Liver (tissue), 9 donors: Measurements from ENCODE around the gene TRIM22. TPM values are rescaled to one million over a fixed set of nuclear protein-coding genes. Genes with fewer than 3 reads are reported as not detected.
"Not testable (repeated sequence)": the region's sequence is repeated elsewhere in the genome, so short reads cannot be mapped to it uniquely, and the experiment has no call there.

Source experiments
- DNase-seq: peaks from one replicate; pipeline ENCODE4 v3.0.0-alpha.2; 2017; ENCODE audit warnings: low spot score
- H3K27ac ChIP-seq, 2 donors: one replicate each; pipeline ENCODE4 v1.7.0; 2013; ENCODE audit warnings: inconsistent platforms in 2 of 2, low read length in 2 of 2, control low read depth in 1 of 2, low read depth in 1 of 2, mild to moderate bottlenecking in 1 of 2
- H3K27me3 ChIP-seq, 4 donors: one replicate each; pipeline versions ENCODE4 v1.6.1 to v1.7.0; 2013; ENCODE audit warnings: low read length in 3 of 4, inconsistent platforms in 1 of 4, mild to moderate bottlenecking in 1 of 4, moderate library complexity in 1 of 4; ENCODE audit not compliant: control insufficient read depth in 4 of 4, insufficient read depth in 4 of 4
- H3K36me3 ChIP-seq, 4 donors: one replicate each; pipeline versions ENCODE4 v1.6.1 to v1.7.0; 2013; ENCODE audit warnings: low read length in 3 of 4, mild to moderate bottlenecking in 3 of 4, low read depth in 1 of 4, moderate library complexity in 1 of 4; ENCODE audit not compliant: control insufficient read depth in 4 of 4, insufficient read depth in 3 of 4
- H3K4me1 ChIP-seq, 4 donors: one replicate each; pipeline versions ENCODE4 v1.6.1 to v1.7.0; 2013; ENCODE audit warnings: low read length in 3 of 4, mild to moderate bottlenecking in 3 of 4, moderate library complexity in 1 of 4; ENCODE audit not compliant: control insufficient read depth in 4 of 4, insufficient read depth in 4 of 4
- H3K4me3 ChIP-seq, 3 donors: one replicate each; pipeline versions ENCODE4 v1.6.1 to v1.7.0; 2013; ENCODE audit warnings: low read length in 3 of 3, control low read depth in 1 of 3, low read depth in 1 of 3, mild to moderate bottlenecking in 1 of 3
- H3K9ac ChIP-seq, 2 donors: one replicate each; pipeline ENCODE4 v1.7.0; 2013; ENCODE audit warnings: low read length in 2 of 2, mild to moderate bottlenecking in 2 of 2, moderate library complexity in 2 of 2, control low read depth in 1 of 2, low read depth in 1 of 2
- H3K9me3 ChIP-seq, 4 donors: one replicate each; pipeline versions ENCODE4 v1.6.1 to v1.7.0; 2013; ENCODE audit warnings: low read length in 3 of 4; ENCODE audit not compliant: control insufficient read depth in 4 of 4
- EGR1 ChIP-seq, 2 donors: IDR thresholded peaks; 2 replicates each; pipeline ENCODE4 v1.6.1; 2016 to 2018; ENCODE audit warnings: antibody characterized with exemption in 2 of 2, low read depth in 2 of 2
- FOXA1 ChIP-seq: IDR thresholded peaks from 2 replicates; pipeline ENCODE4 v1.6.1; 2016; ENCODE audit warnings: antibody characterized with exemption
- FOXA2 ChIP-seq: IDR thresholded peaks from 2 replicates; pipeline ENCODE4 v1.6.1; 2016; ENCODE audit warnings: antibody characterized with exemption
- GABPA ChIP-seq, 2 donors: IDR thresholded peaks in 1 of 2; conservative IDR thresholded peaks in 1 of 2; 2 replicates each; pipeline ENCODE4 v1.6.1; 2016; ENCODE audit warnings: antibody characterized with exemption in 2 of 2, mild to moderate bottlenecking in 1 of 2, moderate library complexity in 1 of 2
- HNF4A ChIP-seq, 2 donors: conservative IDR thresholded peaks; 2 replicates each; pipeline ENCODE4 v1.6.1; 2016; ENCODE audit warnings: antibody characterized with exemption in 2 of 2, mild to moderate bottlenecking in 2 of 2
- HNF4G ChIP-seq: IDR thresholded peaks from 2 replicates; pipeline ENCODE4 v1.6.1; 2016; ENCODE audit warnings: antibody characterized with exemption
- JUND ChIP-seq, 2 donors: IDR thresholded peaks; 2 replicates each; pipeline ENCODE4 v1.6.1; 2016; ENCODE audit warnings: antibody characterized with exemption in 2 of 2
- NR2F2 ChIP-seq: IDR thresholded peaks from 2 replicates; pipeline ENCODE4 v1.6.1; 2016; ENCODE audit warnings: antibody characterized with exemption
- RAD21 ChIP-seq, 2 donors: IDR thresholded peaks; 2 replicates each; pipeline ENCODE4 v1.6.1; 2016; ENCODE audit warnings: antibody characterized with exemption in 2 of 2, mild to moderate bottlenecking in 2 of 2
- RXRA ChIP-seq, 2 donors: IDR thresholded peaks; 2 replicates each; pipeline ENCODE4 v1.6.1; 2017 to 2018; ENCODE audit warnings: antibody characterized with exemption in 2 of 2, mild to moderate bottlenecking in 1 of 2
- SP1 ChIP-seq: IDR thresholded peaks from 2 replicates; pipeline ENCODE4 v1.6.1; 2018; ENCODE audit warnings: antibody characterized with exemption, mild to moderate bottlenecking
- TAF1 ChIP-seq: conservative IDR thresholded peaks from 2 replicates; pipeline ENCODE4 v1.6.1; 2016; ENCODE audit warnings: antibody characterized with exemption, mild to moderate bottlenecking
- YY1 ChIP-seq: IDR thresholded peaks from 2 replicates; pipeline ENCODE4 v1.6.1; 2016; ENCODE audit warnings: antibody characterized with exemption, mild to moderate bottlenecking
- WGBS: extraction: QIAGEN DNeasy Blood & Tissue Kit; methylation state at CpG from one replicate; pipeline ENCODE4 v1.1.7; 2013; 5-methylcytosine and 5-hydroxymethylcytosine counted together
- polyA plus RNA-seq, 2 donors: library from polyadenylated mRNA; stranded (reverse) in 1 of 2; unstranded in 1 of 2; fragments of 200-250 nt in 1 of 2; fragments of >200 nt in 1 of 2; fragmentation: Nextera tagmentation in 1 of 2; extraction: Ambion mirVana in 1 of 2; gene quantifications; one replicate each; pipeline versions ENCODE4 v1.2.1 to v1.2.3, GENCODE V29; 2013 to 2015
- total RNA-seq, 2 donors: library from RNA; depleted of rRNA; stranded (reverse); fragments of >200 nt; gene quantifications; one replicate each; pipeline ENCODE4 v1.2.3, GENCODE V29; 2014
- TF ChIP-seq, protein P1 (sequence below): fragments of 150-350 bp; IDR thresholded peaks from 2 replicates; pipeline ENCODE4 v1.5.1; 2017; ENCODE audit warnings: improper control_type of control experiment, low read depth, low read length; ENCODE audit not compliant: missing input control
- TF ChIP-seq, protein P2 (sequence below): IDR thresholded peaks from 2 replicates; pipeline ENCODE4 v1.6.1; 2016; ENCODE audit warnings: antibody characterized with exemption
- TF ChIP-seq, protein P3 (sequence below): IDR thresholded peaks from 2 replicates; pipeline ENCODE4 v1.6.1; 2016; ENCODE audit warnings: antibody characterized with exemption, mild to moderate bottlenecking
- TF ChIP-seq, protein P4 (sequence below): IDR thresholded peaks from 2 replicates; pipeline ENCODE4 v1.6.1; 2016; ENCODE audit warnings: antibody characterized with exemption
- TF ChIP-seq, protein P5 (sequence below): IDR thresholded peaks from 2 replicates; pipeline ENCODE4 v1.6.1; 2016; ENCODE audit warnings: antibody characterized with exemption
- donor health status: healthy.
- donor health status: healthy.
- donor health status: healthy.
- donor health status: healthy.
- donor health status: healthy.

The TRIM22 gene
- total and polyA plus RNA-seq, 4 donors, result 3.6 to 21.6 (median 9.6) TPM

DNA sequence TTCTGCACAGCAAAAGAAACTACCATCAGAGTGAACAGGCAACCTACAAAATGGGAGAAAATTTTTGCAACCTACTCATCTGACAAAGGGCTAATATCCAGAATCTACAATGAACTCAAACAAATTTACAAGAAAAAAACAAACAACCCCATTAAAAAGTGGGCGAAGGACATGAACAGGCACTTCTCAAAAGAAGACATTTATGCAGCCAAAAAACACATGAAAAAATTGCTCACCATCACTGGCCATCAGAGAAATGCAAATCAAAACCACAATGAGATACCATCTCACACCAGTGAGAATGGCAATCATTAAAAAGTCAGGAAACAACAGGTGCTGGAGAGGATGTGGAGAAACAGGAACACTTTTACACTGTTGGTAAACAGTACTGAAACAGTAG is 26.9 kb downstream of the TRIM22 start:
- H3K4me1 ChIP-seq, result not testable (repeated sequence)
- 89% methylated on average over 1 of the region's 1 CpG for WGBS

DNA sequence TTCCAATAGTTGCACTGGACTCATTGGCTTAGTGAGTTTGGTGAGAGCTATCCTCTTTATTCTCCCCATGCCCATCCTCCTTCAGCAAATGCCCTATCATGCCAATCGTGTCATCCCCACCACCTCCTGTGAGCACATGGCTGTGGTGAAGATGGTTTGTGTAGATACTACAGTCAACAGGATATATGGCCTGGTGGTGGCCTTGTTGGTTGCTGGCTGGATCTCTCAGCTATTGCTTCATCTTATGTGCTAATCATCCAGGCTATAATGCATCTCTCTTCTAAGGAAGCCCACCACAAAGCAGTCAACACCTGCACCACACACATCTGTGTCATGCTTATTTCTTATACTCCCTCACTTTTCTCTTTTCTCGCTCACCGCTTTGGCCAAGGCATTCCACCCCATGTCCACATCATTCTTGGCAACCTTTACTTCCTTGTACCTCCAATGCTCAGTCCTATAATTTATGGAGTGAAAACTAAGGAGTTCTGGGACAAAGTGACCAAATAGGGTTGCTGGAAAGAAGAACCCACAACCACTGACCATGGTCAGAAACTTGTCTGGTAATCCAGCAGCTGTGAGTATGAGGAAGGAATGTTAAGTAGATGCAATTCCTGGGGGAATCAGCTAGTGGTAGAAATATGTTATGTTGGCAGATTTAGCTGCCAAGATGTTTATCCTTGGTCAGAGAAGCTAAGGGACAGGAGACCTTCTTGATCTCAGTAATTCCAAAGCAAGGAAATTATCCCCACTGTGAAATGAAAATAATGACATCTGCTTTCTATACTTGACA is 30.3 kb downstream of the TRIM22 start:
- Histone ChIP-seq H3K27me3 (no peaks in the 10 kb centered on the region), H3K36me3 (no peaks in the 10 kb centered on the region), H3K4me1 (no peaks in the 10 kb centered on the region), H3K9ac (no peak overlapping the region), H3K9me3 (no peaks in the 10 kb centered on the region), H3K27ac (no peak overlapping the region), H3K4me3 (no peak overlapping the region)
- no peak for TF ChIP-seq HNF4A (conservative IDR thresholded peaks at IDR 0.05)
- TF ChIP-seq SP1, result no peak
- no peak for TF ChIP-seq HNF4G
- no peak for TF ChIP-seq NR2F2
- TF ChIP-seq GABPA (IDR thresholded peaks at IDR 0.05 in 1 of 2, conservative IDR thresholded peaks at IDR 0.05 in 1 of 2), result no peak
- no peak for TF ChIP-seq JUND (IDR thresholded peaks at IDR 0.05)
- TF ChIP-seq, protein P1, sequence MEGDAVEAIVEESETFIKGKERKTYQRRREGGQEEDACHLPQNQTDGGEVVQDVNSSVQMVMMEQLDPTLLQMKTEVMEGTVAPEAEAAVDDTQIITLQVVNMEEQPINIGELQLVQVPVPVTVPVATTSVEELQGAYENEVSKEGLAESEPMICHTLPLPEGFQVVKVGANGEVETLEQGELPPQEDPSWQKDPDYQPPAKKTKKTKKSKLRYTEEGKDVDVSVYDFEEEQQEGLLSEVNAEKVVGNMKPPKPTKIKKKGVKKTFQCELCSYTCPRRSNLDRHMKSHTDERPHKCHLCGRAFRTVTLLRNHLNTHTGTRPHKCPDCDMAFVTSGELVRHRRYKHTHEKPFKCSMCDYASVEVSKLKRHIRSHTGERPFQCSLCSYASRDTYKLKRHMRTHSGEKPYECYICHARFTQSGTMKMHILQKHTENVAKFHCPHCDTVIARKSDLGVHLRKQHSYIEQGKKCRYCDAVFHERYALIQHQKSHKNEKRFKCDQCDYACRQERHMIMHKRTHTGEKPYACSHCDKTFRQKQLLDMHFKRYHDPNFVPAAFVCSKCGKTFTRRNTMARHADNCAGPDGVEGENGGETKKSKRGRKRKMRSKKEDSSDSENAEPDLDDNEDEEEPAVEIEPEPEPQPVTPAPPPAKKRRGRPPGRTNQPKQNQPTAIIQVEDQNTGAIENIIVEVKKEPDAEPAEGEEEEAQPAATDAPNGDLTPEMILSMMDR, result no peak
- no peak for TF ChIP-seq TAF1
- TF ChIP-seq, protein P2, sequence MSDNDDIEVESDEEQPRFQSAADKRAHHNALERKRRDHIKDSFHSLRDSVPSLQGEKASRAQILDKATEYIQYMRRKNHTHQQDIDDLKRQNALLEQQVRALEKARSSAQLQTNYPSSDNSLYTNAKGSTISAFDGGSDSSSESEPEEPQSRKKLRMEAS, result no peak
- TF ChIP-seq, protein P3, sequence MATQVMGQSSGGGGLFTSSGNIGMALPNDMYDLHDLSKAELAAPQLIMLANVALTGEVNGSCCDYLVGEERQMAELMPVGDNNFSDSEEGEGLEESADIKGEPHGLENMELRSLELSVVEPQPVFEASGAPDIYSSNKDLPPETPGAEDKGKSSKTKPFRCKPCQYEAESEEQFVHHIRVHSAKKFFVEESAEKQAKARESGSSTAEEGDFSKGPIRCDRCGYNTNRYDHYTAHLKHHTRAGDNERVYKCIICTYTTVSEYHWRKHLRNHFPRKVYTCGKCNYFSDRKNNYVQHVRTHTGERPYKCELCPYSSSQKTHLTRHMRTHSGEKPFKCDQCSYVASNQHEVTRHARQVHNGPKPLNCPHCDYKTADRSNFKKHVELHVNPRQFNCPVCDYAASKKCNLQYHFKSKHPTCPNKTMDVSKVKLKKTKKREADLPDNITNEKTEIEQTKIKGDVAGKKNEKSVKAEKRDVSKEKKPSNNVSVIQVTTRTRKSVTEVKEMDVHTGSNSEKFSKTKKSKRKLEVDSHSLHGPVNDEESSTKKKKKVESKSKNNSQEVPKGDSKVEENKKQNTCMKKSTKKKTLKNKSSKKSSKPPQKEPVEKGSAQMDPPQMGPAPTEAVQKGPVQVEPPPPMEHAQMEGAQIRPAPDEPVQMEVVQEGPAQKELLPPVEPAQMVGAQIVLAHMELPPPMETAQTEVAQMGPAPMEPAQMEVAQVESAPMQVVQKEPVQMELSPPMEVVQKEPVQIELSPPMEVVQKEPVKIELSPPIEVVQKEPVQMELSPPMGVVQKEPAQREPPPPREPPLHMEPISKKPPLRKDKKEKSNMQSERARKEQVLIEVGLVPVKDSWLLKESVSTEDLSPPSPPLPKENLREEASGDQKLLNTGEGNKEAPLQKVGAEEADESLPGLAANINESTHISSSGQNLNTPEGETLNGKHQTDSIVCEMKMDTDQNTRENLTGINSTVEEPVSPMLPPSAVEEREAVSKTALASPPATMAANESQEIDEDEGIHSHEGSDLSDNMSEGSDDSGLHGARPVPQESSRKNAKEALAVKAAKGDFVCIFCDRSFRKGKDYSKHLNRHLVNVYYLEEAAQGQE, result no peak
- TF ChIP-seq, protein P4, sequence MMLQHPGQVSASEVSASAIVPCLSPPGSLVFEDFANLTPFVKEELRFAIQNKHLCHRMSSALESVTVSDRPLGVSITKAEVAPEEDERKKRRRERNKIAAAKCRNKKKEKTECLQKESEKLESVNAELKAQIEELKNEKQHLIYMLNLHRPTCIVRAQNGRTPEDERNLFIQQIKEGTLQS, result no peak
- TF ChIP-seq FOXA1, result no peak
- TF ChIP-seq RAD21 (IDR thresholded peaks at IDR 0.05), result no peak
- TF ChIP-seq RXRA (IDR thresholded peaks at IDR 0.05), result no peak
- TF ChIP-seq, protein P5, sequence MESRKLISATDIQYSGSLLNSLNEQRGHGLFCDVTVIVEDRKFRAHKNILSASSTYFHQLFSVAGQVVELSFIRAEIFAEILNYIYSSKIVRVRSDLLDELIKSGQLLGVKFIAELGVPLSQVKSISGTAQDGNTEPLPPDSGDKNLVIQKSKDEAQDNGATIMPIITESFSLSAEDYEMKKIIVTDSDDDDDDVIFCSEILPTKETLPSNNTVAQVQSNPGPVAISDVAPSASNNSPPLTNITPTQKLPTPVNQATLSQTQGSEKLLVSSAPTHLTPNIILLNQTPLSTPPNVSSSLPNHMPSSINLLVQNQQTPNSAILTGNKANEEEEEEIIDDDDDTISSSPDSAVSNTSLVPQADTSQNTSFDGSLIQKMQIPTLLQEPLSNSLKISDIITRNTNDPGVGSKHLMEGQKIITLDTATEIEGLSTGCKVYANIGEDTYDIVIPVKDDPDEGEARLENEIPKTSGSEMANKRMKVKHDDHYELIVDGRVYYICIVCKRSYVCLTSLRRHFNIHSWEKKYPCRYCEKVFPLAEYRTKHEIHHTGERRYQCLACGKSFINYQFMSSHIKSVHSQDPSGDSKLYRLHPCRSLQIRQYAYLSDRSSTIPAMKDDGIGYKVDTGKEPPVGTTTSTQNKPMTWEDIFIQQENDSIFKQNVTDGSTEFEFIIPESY, result no peak
- no peak for TF ChIP-seq YY1
- no peak for TF ChIP-seq EGR1 (IDR thresholded peaks at IDR 0.05; ENCODE audit: low read depth in 2 of 2)
- TF ChIP-seq FOXA2, result no peak
- WGBS, result 90% methylated on average over 3 of the region's 3 CpGs
- no peak for DNase-seq

More for the DNA sequence above, 26.9 kb downstream of the TRIM22 start:
- not testable (repeated sequence) for H3K4me3 ChIP-seq, H3K9ac ChIP-seq, H3K36me3 ChIP-seq, DNase-seq, H3K27me3 ChIP-seq, H3K27ac ChIP-seq, H3K9me3 ChIP-seq
